ENCODE data around the gene TMEM256.

- TF ChIP-seq POLR2A (IDR thresholded peaks at IDR 0.05; ENCODE audit: low read length) (no peak), GATA1 (IDR thresholded peaks at IDR 0.05; ENCODE audit: low read depth, low read length) (no peak)
These were observed 33.0 kb downstream of the TMEM256 start for GRCh38 chr17:7370853-7371252.
